Measurements from ENCODE around the gene PARD3. TPM values are rescaled to one million over a fixed set of nuclear protein-coding genes. Genes with fewer than 3 reads are reported as not detected.

The PARD3 gene
- total and polyA plus RNA-seq, 7 donors = 20.2 to 84.4 (median 53.4) TPM

DNA sequence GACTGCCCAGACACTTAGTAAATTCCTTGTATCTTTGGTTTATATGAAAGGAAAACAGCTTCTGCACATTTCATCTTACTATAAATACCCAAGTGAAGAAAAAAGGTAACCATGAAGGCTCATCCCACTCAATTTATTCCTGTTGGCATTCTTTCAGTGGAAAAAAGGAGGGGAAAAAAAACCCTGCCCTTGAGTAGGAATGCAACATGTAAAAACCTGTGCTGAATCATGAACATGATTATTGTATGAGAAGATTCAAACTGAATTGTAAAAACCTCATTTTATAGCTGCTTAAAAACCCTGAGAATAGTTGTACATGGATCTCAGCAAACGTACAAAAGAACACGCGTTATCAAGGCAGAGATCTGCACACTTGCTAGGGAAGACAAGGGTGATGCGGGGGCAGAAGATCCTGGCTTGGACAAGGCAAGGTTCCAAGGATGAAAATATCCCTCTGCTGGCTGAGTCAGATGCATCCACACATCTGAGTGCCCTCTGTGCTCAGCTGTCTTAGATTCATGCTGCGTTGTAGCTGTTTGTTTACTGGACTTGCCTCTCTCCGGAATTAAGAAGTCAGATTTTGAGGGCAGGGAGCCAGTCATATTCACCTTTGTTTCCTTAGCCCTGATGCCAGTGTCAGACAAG lies 658.2 kb downstream of the PARD3 start:
- H3K9me3 ChIP-seq = no peaks in the 10 kb centered on the region
- H3K36me3 ChIP-seq (ENCODE audit: insufficient read depth in 1 of 2, low read depth in 1 of 2) = no peaks in the 10 kb centered on the region
- ATAC-seq (peak; percentile 77 to 91 (median 88)), DNase-seq (no peak)
- 22 to 26% (median 26%) methylated on average over 6 of the region's 6 CpGs for WGBS, 3 donors
- no peak overlapping the region for H3K27ac ChIP-seq
- H3K4me3 ChIP-seq = no peak overlapping the region
- peaks cover 9% of the 10 kb centered on the region for H3K4me1 ChIP-seq
- H3K27me3 ChIP-seq (ENCODE audit: insufficient read depth in 3 of 3, low read length in 2 of 3) = no peaks in the 10 kb centered on the region
- peak; percentile 19 for TF ChIP-seq CTCF (IDR thresholded peaks at IDR 0.05)
- intact Hi-C loops (cut with DNase I) = no loop called here

- WGBS, 3 donors = 63 to 93% (median 79%) methylated on average over 3 of the region's 3 CpGs
- no peak for TF ChIP-seq CTCF (IDR thresholded peaks at IDR 0.05)
- no peak for ATAC-seq
- peaks cover 9% of the 10 kb centered on the region for H3K4me1 ChIP-seq
- H3K27me3 ChIP-seq (ENCODE audit: insufficient read depth in 3 of 3, low read length in 2 of 3) = no peaks in the 10 kb centered on the region
- no peak for DNase-seq
- no peak overlapping the region for H3K27ac ChIP-seq
- intact Hi-C loops (cut with DNase I) = no loop called here
- no peaks in the 10 kb centered on the region for H3K9me3 ChIP-seq
- H3K36me3 ChIP-seq (ENCODE audit: insufficient read depth in 1 of 2, low read depth in 1 of 2) = no peaks in the 10 kb centered on the region
- H3K4me3 ChIP-seq = no peak overlapping the region
These were observed 659.3 kb downstream of the PARD3 start for GRCh38 chr10:34155812-34156211.

DNA sequence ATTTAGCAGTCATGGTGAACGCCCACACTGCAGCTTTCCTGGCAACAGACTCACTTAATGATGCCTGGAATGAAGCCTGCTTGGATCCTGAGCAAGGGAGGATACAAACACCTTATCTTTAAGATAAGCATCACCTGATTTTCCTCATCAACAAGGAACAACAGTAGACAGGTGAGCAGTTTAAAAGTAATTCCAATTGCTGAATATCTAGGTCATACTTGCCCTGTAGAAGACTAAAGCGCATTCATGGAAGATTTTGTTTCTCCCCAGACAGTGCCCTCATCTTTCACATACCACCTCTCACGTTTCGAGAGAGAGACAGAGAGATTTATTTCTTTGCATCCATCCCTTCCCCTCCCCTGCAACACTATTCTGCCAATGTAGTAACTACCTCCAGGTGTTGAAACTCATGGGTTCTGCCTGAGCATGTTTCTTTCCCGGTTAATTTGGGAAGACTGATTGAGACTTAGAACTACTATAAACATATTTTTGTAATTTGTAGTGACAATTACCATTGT lies 660.7 kb downstream of the PARD3 start:
- H3K9me3 ChIP-seq = no peaks in the 10 kb centered on the region
- TF ChIP-seq CTCF (IDR thresholded peaks at IDR 0.05) = no peak
- H3K4me3 ChIP-seq = no peak overlapping the region
- WGBS, 3 donors = 61 to 83% (median 72%) methylated on average over 5 of the region's 5 CpGs
- no peak overlapping the region for H3K27ac ChIP-seq
- ATAC-seq (no peak), DNase-seq (no peak)
- no peaks in the 10 kb centered on the region for H3K36me3 ChIP-seq (ENCODE audit: insufficient read depth in 1 of 2, low read depth in 1 of 2)
- intact Hi-C loops (cut with DNase I) = no loop called here
- H3K4me1 ChIP-seq = peaks cover 9% of the 10 kb centered on the region
- H3K27me3 ChIP-seq (ENCODE audit: insufficient read depth in 3 of 3, low read length in 2 of 3) = no peaks in the 10 kb centered on the region

GRCh38 chr10:34153663-34154382 lies 661.3 kb downstream of the PARD3 start:
- WGBS, 3 donors = 84 to 94% (median 92%) methylated on average over 4 of the region's 4 CpGs
- Histone ChIP-seq H3K4me1 (peaks cover 9% of the 10 kb centered on the region), H3K9me3 (no peaks in the 10 kb centered on the region), H3K4me3 (no peak overlapping the region), H3K27me3 (ENCODE audit: insufficient read depth in 3 of 3, low read length in 2 of 3) (no peaks in the 10 kb centered on the region), H3K27ac (no peak overlapping the region), H3K36me3 (ENCODE audit: insufficient read depth in 1 of 2, low read depth in 1 of 2) (no peaks in the 10 kb centered on the region)
- TF ChIP-seq CTCF (IDR thresholded peaks at IDR 0.05) = no peak
- ATAC-seq (no peak), DNase-seq (no peak)
- intact Hi-C loops (cut with DNase I) = no loop called here
